H9 (cell line): ENCODE results near the gene IFT81. TPM values are rescaled to one million over a fixed set of nuclear protein-coding genes. Genes with fewer than 3 reads are reported as not detected.
A peak's percentile ranks its signal among the peaks of the same experiment; 100 is the strongest.

Experiments used
- DNase-seq: peaks from one replicate; pipeline ENCODE4 v3.0.0-alpha.2; 2017
- H2AFZ ChIP-seq: one replicate; pipeline ENCODE4 v1.6.1; 2013; ENCODE audit warnings: mild to moderate bottlenecking, low read length, control low read depth, moderate library complexity
- H2AK5ac ChIP-seq: 2 replicates; pipeline ENCODE4 v1.6.1; 2013; ENCODE audit warnings: low read length, control low read depth, mixed read lengths; ENCODE audit not compliant: insufficient read length
- H2BK120ac ChIP-seq: one replicate; pipeline ENCODE4 v1.6.1; 2013; ENCODE audit warnings: low read depth, mild to moderate bottlenecking, low read length, control low read depth, inconsistent platforms; ENCODE audit not compliant: poor library complexity, severe bottlenecking
- H2BK12ac ChIP-seq: 2 replicates; pipeline ENCODE4 v1.6.1; 2013; ENCODE audit warnings: low read length, control low read depth, mixed read lengths, low read depth; ENCODE audit not compliant: insufficient read length
- H2BK15ac ChIP-seq: 2 replicates; pipeline ENCODE4 v1.6.1; 2013; ENCODE audit warnings: low read depth, low read length, control low read depth
- H2BK20ac ChIP-seq: one replicate; pipeline ENCODE4 v1.6.1; 2013; ENCODE audit warnings: low read depth, mild to moderate bottlenecking, low read length, control low read depth, inconsistent platforms; ENCODE audit not compliant: poor library complexity, severe bottlenecking
- H2BK5ac ChIP-seq: 2 replicates; pipeline ENCODE4 v1.6.1; 2013; ENCODE audit warnings: low read length, control low read depth, mixed read lengths; ENCODE audit not compliant: insufficient read length
- H3K14ac ChIP-seq: 2 replicates; pipeline ENCODE4 v1.6.1; 2013; ENCODE audit warnings: low read length, control low read depth; ENCODE audit not compliant: insufficient read depth
- H3K18ac ChIP-seq: 2 replicates; pipeline ENCODE4 v1.6.1; 2013; ENCODE audit warnings: low read depth, mild to moderate bottlenecking, mixed read lengths, low read length, control low read depth; ENCODE audit not compliant: insufficient read length
- H3K23ac ChIP-seq: 2 replicates; pipeline ENCODE4 v1.6.1; 2013; ENCODE audit warnings: low read length, control low read depth, mixed read lengths, low read depth; ENCODE audit not compliant: insufficient read length
- H3K23me2 ChIP-seq: 2 replicates; pipeline ENCODE4 v1.6.1; 2013; ENCODE audit warnings: low read depth, mild to moderate bottlenecking, mixed read lengths, low read length, control low read depth; ENCODE audit not compliant: insufficient read length, poor library complexity, severe bottlenecking
- H3K27ac ChIP-seq: 2 replicates; pipeline ENCODE4 v1.5.1; 2013; ENCODE audit warnings: low read length, control low read depth, mixed read lengths, low read depth; ENCODE audit not compliant: insufficient read length
- H3K27me3 ChIP-seq: 2 replicates; pipeline ENCODE4 v1.6.1; 2013; ENCODE audit warnings: low read length, control low read depth, inconsistent platforms; ENCODE audit not compliant: insufficient read depth
- H3K4ac ChIP-seq: 2 replicates; pipeline ENCODE4 v1.6.1; 2013; ENCODE audit warnings: low read depth, mild to moderate bottlenecking, control low read depth, inconsistent platforms, low read length, moderate library complexity
- H3K4me1 ChIP-seq: 2 replicates; pipeline ENCODE4 v1.6.1; 2013; ENCODE audit warnings: low read length, control low read depth, inconsistent platforms; ENCODE audit not compliant: insufficient read depth
- H3K4me2 ChIP-seq: 2 replicates; pipeline ENCODE4 v1.6.1; 2013; ENCODE audit warnings: low read length, control low read depth, mixed read lengths; ENCODE audit not compliant: insufficient read length, insufficient read depth
- H3K56ac ChIP-seq: 2 replicates; pipeline ENCODE4 v1.6.1; 2013; ENCODE audit warnings: low read depth, mild to moderate bottlenecking, mixed read lengths, low read length, control low read depth; ENCODE audit not compliant: insufficient read length
- H3K79me1 ChIP-seq: 2 replicates; pipeline ENCODE4 v1.6.1; 2013; ENCODE audit warnings: low read depth, mild to moderate bottlenecking, moderate library complexity, low read length, control low read depth, inconsistent platforms; ENCODE audit not compliant: insufficient read depth, poor library complexity, severe bottlenecking
- H3K79me2 ChIP-seq: 2 replicates; pipeline ENCODE4 v1.6.1; 2013; ENCODE audit warnings: low read length, control low read depth, inconsistent platforms; ENCODE audit not compliant: insufficient read depth
- H3K9ac ChIP-seq: 2 replicates; pipeline ENCODE4 v1.6.1; 2013; ENCODE audit warnings: low read length, control low read depth, mixed read lengths; ENCODE audit not compliant: insufficient read length; ENCODE audit errors: extremely low read depth
- H3K9me3 ChIP-seq: one replicate; pipeline ENCODE4 v1.6.1; 2013; ENCODE audit warnings: low read depth, low read length, inconsistent platforms; ENCODE audit not compliant: control insufficient read depth
- H3T11ph ChIP-seq: one replicate; pipeline ENCODE4 v1.6.1; 2013; ENCODE audit warnings: mild to moderate bottlenecking, low read length, control low read depth, inconsistent platforms
- H4K20me1 ChIP-seq: one replicate; pipeline ENCODE4 v1.6.1; 2013; ENCODE audit not compliant: control insufficient read depth, insufficient read length, insufficient read depth
- H4K5ac ChIP-seq: 2 replicates; pipeline ENCODE4 v1.6.1; 2013; ENCODE audit warnings: low read depth, mild to moderate bottlenecking, mixed read lengths, low read length, control low read depth; ENCODE audit not compliant: insufficient read length
- H4K8ac ChIP-seq: replicated peaks from 2 replicates; pipeline ENCODE4 v1.6.1; 2013; ENCODE audit warnings: low read length, control low read depth, mixed read lengths, low read depth; ENCODE audit not compliant: insufficient read length
- H4K91ac ChIP-seq: 2 replicates; pipeline ENCODE4 v1.6.1; 2013; ENCODE audit warnings: low read depth, mild to moderate bottlenecking, moderate library complexity, mixed read lengths, low read length, control low read depth; ENCODE audit not compliant: insufficient read length
- H3K27ac Mint-ChIP-seq, 3 experiments: 2 replicates in 2 of 3; 3 replicates in 1 of 3; pipeline ENCODE4 v1.8.0; 2020 to 2021; ENCODE audit warnings: mixed read lengths in 3 of 3, mild to moderate bottlenecking in 1 of 3, moderate library complexity in 1 of 3
- H3K27me3 Mint-ChIP-seq: 2 replicates; pipeline ENCODE4 v1.8.0; 2021; ENCODE audit warnings: low read depth, mild to moderate bottlenecking, moderate library complexity, mixed read lengths
- H3K36me3 Mint-ChIP-seq, 3 experiments: 2 replicates in 2 of 3; 3 replicates in 1 of 3; pipeline ENCODE4 v1.8.0; 2020 to 2021; ENCODE audit warnings: low read depth in 3 of 3, mixed read lengths in 3 of 3; ENCODE audit not compliant: insufficient read depth in 1 of 3
- H3K4me1 Mint-ChIP-seq, 2 experiments: 2 replicates each; pipeline ENCODE4 v1.8.0; 2020; ENCODE audit warnings: mixed read lengths in 2 of 2
- H3K4me3 Mint-ChIP-seq, 2 experiments: 2 replicates in 1 of 2; 3 replicates in 1 of 2; pipeline ENCODE4 v1.8.0; 2020 to 2021; ENCODE audit warnings: mild to moderate bottlenecking in 2 of 2, mixed read lengths in 2 of 2, moderate library complexity in 1 of 2
- H3K9me3 Mint-ChIP-seq, 2 experiments: 2 replicates in 1 of 2; 3 replicates in 1 of 2; pipeline ENCODE4 v1.8.0; 2020; ENCODE audit warnings: mild to moderate bottlenecking in 2 of 2, mixed read lengths in 2 of 2, moderate library complexity in 1 of 2
- CTCF ChIP-seq: fragments of 200-600 bp; sonication (generic); conservative IDR thresholded peaks from 3 replicates; pipeline ENCODE4 v1.8.0; 2021; ENCODE audit warnings: antibody characterized with exemption, mild to moderate bottlenecking
- WGBS: extraction: QIAGEN DNeasy Blood & Tissue Kit; methylation state at CpG from one replicate; pipeline ENCODE4 v1.1.7; 2013; ENCODE audit warnings: missing lambda C conversion rate, low lambda C conversion rate, mixed read lengths; ENCODE audit not compliant: insufficient read length; ENCODE audit errors: extremely low coverage; 5-methylcytosine and 5-hydroxymethylcytosine counted together
- total RNA-seq: library from RNA; stranded (reverse); gene quantifications from 2 replicates; pipeline ENCODE4 v1.2.1, GENCODE V29; 2021

IFT81 gene
- total RNA-seq, 1 experiment from 2014 or later: 9.3 TPM

- H3K27me3 Mint-ChIP-seq: no peaks in the 10 kb centered on the region
- H2BK12ac ChIP-seq: no peak overlapping the region
- no peak overlapping the region for H4K5ac ChIP-seq
- no peak overlapping the region for H3K14ac ChIP-seq
- no peaks in the 10 kb centered on the region for H3K9me3 ChIP-seq
- H3K4me1 ChIP-seq: no peaks in the 10 kb centered on the region
- H3K27me3 ChIP-seq: no peaks in the 10 kb centered on the region
- no peak overlapping the region for H2BK20ac ChIP-seq
- no peak overlapping the region for H3K56ac ChIP-seq
- no peak overlapping the region for H2AFZ ChIP-seq
- no peaks in the 10 kb centered on the region for H3K79me1 ChIP-seq
- no peak overlapping the region for H2BK120ac ChIP-seq
- no peak overlapping the region for H3K18ac ChIP-seq
- no peak overlapping the region for H2AK5ac ChIP-seq
- H3K4ac ChIP-seq: no peak overlapping the region
- no peak overlapping the region for H3K9ac ChIP-seq
- H3T11ph ChIP-seq: no peak overlapping the region
- peaks cover 0 to 9% (median 2%) of the 10 kb centered on the region in 3 experiments; a peak in 3 of 7 replicates for H3K36me3 Mint-ChIP-seq
- no peak overlapping the region for H4K8ac ChIP-seq
- H3K9me3 Mint-ChIP-seq: peaks cover 0 to 7% of the 10 kb centered on the region in 2 experiments; a peak in 2 of 5 replicates
- H2BK15ac ChIP-seq: no peak overlapping the region
- H3K27ac ChIP-seq: no peak overlapping the region
- no peak overlapping the region for H4K91ac ChIP-seq
- H3K23ac ChIP-seq: no peak overlapping the region
- H3K23me2 ChIP-seq: no peaks in the 10 kb centered on the region
- peak; percentile 14 for DNase-seq
- H3K27ac Mint-ChIP-seq: peak overlapping the region in 1 of 3 experiments; percentile 44; a peak in 1 of 7 replicates
- WGBS: no CpG with 5 or more reads among the region's 4 CpGs
- H2BK5ac ChIP-seq: no peak overlapping the region
- H3K4me3 Mint-ChIP-seq: no peak overlapping the region
- no peak overlapping the region for H3K4me2 ChIP-seq
- no peaks in the 10 kb centered on the region for H4K20me1 ChIP-seq
- H3K4me1 Mint-ChIP-seq: peaks cover 24 to 38% of the 10 kb centered on the region in 2 experiments
- no peaks in the 10 kb centered on the region for H3K79me2 ChIP-seq
- no peak for TF ChIP-seq CTCF
Measured at GRCh38 chr12:110249105-110249504, 124.9 kb downstream of the IFT81 start.
